Neural progenitor cell (in vitro differentiated cells): ENCODE measurements around the gene HBD.

Experiments
- EZH2 ChIP-seq: fragments of 200-600 bp; sonication (generic); IDR thresholded peaks from 2 replicates; pipeline ENCODE4 v1.6.1; 2017; ENCODE audit warnings: antibody characterized with exemption, mild to moderate bottlenecking, moderate library complexity
- TF ChIP-seq, protein P1 (sequence below): fragments of 200-600 bp; sonication (generic); IDR thresholded peaks from 2 replicates; pipeline ENCODE4 v1.5.1; 2017; ENCODE audit warnings: antibody characterized with exemption, mild to moderate bottlenecking

DNA sequence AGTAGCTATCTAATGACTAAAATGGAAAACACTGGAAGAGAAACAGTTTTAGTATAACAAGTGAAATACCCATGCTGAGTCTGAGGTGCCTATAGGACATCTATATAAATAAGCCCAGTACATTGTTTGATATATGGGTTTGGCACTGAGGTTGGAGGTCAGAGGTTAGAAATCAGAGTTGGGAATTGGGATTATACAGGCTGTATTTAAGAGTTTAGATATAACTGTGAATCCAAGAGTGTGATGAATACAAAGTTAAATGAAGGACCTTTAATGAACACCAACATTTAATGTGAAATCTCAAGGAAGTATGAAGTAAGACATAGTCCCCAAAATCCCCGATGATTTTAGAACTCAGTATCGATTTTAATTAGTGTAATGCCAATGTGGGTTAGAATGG, 3.1 kb upstream of the HBD start:
- no peak for TF ChIP-seq EZH2
- TF ChIP-seq, protein P1, sequence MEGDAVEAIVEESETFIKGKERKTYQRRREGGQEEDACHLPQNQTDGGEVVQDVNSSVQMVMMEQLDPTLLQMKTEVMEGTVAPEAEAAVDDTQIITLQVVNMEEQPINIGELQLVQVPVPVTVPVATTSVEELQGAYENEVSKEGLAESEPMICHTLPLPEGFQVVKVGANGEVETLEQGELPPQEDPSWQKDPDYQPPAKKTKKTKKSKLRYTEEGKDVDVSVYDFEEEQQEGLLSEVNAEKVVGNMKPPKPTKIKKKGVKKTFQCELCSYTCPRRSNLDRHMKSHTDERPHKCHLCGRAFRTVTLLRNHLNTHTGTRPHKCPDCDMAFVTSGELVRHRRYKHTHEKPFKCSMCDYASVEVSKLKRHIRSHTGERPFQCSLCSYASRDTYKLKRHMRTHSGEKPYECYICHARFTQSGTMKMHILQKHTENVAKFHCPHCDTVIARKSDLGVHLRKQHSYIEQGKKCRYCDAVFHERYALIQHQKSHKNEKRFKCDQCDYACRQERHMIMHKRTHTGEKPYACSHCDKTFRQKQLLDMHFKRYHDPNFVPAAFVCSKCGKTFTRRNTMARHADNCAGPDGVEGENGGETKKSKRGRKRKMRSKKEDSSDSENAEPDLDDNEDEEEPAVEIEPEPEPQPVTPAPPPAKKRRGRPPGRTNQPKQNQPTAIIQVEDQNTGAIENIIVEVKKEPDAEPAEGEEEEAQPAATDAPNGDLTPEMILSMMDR: no peak
